OCI-LY7 (cell line): Measurements from ENCODE around the gene UCP1. TPM values are rescaled to one million over a fixed set of nuclear protein-coding genes. Genes with fewer than 3 reads are reported as not detected.
A peak's percentile ranks its signal among the peaks of the same experiment; 100 is the strongest.

ENCODE experiments used
- BruUV-seq: library from RNA; stranded (reverse); fragments of 400-500 nt; replicated peaks from 2 replicates; lab custom pipeline; 2021; lab: Mats Ljungman, UMichigan
- CTCF ChIA-PET: fragments of 300-600 bp; sonication (Branson Sonifier 250); formaldehyde crosslinking; loops from one replicate; lab custom pipeline; 2022; ENCODE audit warnings: antibody characterized with exemption; ENCODE audit not compliant: unreplicated experiment; lab: Charles Lee
- POLR2A ChIA-PET: fragments of 300-600 bp; sonication (Branson Sonifier 250); formaldehyde crosslinking; loops from one replicate; lab custom pipeline; 2022; ENCODE audit warnings: antibody characterized with exemption; lab: Charles Lee
- DNase-seq: peaks from one replicate; pipeline ENCODE4 v3.0.0-alpha.2; 2015; ENCODE audit warnings: low spot score
- H2AFZ ChIP-seq: fragments of 200-600 bp; sonication (generic), shearing (Covaris generic); 2 replicates; pipeline ENCODE4 v1.6.1; 2014; ENCODE audit warnings: mild to moderate bottlenecking, antibody characterized with exemption, low read length, moderate library complexity
- H3K27ac ChIP-seq: fragments of 200-600 bp; sonication (generic); 2 replicates; pipeline ENCODE4 v1.5.1; 2014; ENCODE audit warnings: mixed run types, low read depth, mild to moderate bottlenecking, moderate library complexity, low read length, inconsistent platforms; ENCODE audit not compliant: poor library complexity, severe bottlenecking
- H3K36me3 ChIP-seq: fragments of 200-600 bp; sonication (generic); 2 replicates; pipeline ENCODE4 v1.6.1; 2014; ENCODE audit warnings: mild to moderate bottlenecking, antibody characterized with exemption, low read length, moderate library complexity, mixed read lengths; ENCODE audit not compliant: insufficient read depth
- H3K4me1 ChIP-seq: fragments of 200-600 bp; sonication (generic); 2 replicates; pipeline ENCODE4 v1.5.1; 2014; ENCODE audit warnings: mild to moderate bottlenecking, low read length; ENCODE audit not compliant: insufficient read depth, poor library complexity, severe bottlenecking
- H3K4me2 ChIP-seq: fragments of 200-600 bp; sonication (generic); 2 replicates; pipeline ENCODE4 v1.6.1; 2014; ENCODE audit warnings: mild to moderate bottlenecking, low read length
- H3K4me3 ChIP-seq: fragments of 200-600 bp; sonication (generic); 2 replicates; pipeline ENCODE4 v1.5.1; 2014; ENCODE audit warnings: mild to moderate bottlenecking, low read depth, low read length; ENCODE audit not compliant: poor library complexity, severe bottlenecking
- H3K79me2 ChIP-seq: fragments of 200-600 bp; sonication (generic); 2 replicates; pipeline ENCODE4 v1.6.1; 2016; ENCODE audit warnings: low read depth, mild to moderate bottlenecking, low read length, moderate library complexity, mixed read lengths; ENCODE audit not compliant: insufficient read depth
- H3K9me2 ChIP-seq: fragments of 200-600 bp; sonication (generic); 2 replicates; pipeline ENCODE4 v1.6.1; 2016; ENCODE audit warnings: mild to moderate bottlenecking, low read length, mixed read lengths; ENCODE audit not compliant: insufficient read depth
- H3K9me3 ChIP-seq: fragments of 200-600 bp; sonication (generic); 2 replicates; pipeline ENCODE4 v1.6.1; 2014; ENCODE audit warnings: mild to moderate bottlenecking, mixed run types, low read length, mixed read lengths
- H4K20me1 ChIP-seq: fragments of 200-600 bp; sonication (generic); 2 replicates; pipeline ENCODE4 v1.6.1; 2014; ENCODE audit warnings: mild to moderate bottlenecking, antibody characterized with exemption, low read length, moderate library complexity, mixed read lengths; ENCODE audit not compliant: insufficient read depth
- EZH2phosphoT487 ChIP-seq: fragments of 200-600 bp; sonication (generic); IDR thresholded peaks from 2 replicates; pipeline ENCODE4 v1.6.1; 2018; ENCODE audit warnings: low read depth, borderline replicate concordance, mild to moderate bottlenecking, mixed run types, antibody characterized with exemption, low read length, moderate library complexity, mixed read lengths
- intact Hi-C: fragments of 100-400 bp; cut with micrococcal nuclease; formaldehyde crosslinking; loops from one replicate; pipeline ENCODE4 v1.10.0; 2022; ENCODE audit not compliant: unreplicated experiment
- total RNA-seq, 2 experiments: library from RNA; depleted of rRNA in 1 of 2; stranded (reverse); fragments of >200 nt in 1 of 2; shearing (Covaris generic) in 1 of 2; gene quantifications; 2 replicates each; pipeline ENCODE4 v1.2.3, GENCODE V29; 2014 to 2022
- TF ChIP-seq, protein P1 (sequence below): fragments of 200-600 bp; sonication (generic); conservative IDR thresholded peaks from 2 replicates; pipeline ENCODE4 v1.5.1; 2014; ENCODE audit warnings: mild to moderate bottlenecking, antibody characterized with exemption, low read length, moderate library complexity, mixed read lengths

The UCP1 gene
- total RNA-seq, 2 experiments from 2014 or later: not detected

DNA sequence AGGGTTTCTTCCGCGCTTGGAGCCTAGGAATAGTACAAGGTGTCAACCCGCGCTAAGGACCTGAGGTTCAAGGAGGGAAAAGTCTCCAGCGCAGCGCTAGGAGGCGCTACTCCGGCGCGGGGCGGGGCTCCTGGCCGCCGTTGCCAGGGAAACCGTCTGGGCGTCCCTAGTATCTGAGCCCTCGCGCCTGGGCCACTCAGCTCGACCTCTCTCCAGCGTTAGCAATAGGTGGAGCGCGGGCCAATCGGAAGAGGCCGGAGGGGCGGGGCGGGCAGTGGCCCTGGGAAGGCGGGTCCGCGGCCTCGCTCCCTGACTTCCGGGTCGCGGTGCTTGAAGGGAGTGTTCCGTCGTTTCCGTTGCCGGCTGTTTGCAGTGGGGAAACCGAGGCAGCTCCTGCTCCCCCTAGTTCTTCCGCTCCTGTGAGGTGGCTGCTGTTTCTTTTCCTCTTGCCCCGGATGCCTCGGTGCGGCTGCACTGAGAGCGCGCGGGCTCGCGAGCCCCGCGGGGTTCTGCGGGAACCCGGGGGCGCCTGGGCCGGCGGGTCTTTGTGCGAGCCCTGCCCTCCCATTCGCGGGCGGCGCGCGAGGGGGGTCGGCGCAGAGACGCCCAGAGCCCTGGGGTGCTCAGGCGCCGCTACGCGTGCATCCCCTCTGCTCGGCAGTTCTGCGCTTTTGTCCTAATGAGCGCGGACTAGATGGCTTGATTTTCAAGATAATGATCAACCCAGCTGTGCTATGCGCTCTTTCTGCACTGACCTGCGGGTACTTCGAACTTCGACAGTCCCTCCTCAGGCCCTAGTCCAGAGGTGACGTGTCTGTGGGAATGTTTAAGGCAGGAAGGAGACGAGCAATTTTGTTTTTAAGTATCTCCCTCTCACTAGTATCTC lies 44.7 kb downstream of the UCP1 start, which contains the start of gene ELMOD2:
ELMOD2 (plus strand) TSS at position 312 of the 886 bp plus-strand sequence. CDS start 1,261 bp downstream, outside the sequence.
- peak within 1 kb of the TSS; percentile 92 for H3K4me2 ChIP-seq
- intact Hi-C loops: loop anchor here (1.0 to 5.0 kb wide), 7 partner anchors 71 to 328 kb away; partner anchors contain the start of gene CLGN

DNA sequence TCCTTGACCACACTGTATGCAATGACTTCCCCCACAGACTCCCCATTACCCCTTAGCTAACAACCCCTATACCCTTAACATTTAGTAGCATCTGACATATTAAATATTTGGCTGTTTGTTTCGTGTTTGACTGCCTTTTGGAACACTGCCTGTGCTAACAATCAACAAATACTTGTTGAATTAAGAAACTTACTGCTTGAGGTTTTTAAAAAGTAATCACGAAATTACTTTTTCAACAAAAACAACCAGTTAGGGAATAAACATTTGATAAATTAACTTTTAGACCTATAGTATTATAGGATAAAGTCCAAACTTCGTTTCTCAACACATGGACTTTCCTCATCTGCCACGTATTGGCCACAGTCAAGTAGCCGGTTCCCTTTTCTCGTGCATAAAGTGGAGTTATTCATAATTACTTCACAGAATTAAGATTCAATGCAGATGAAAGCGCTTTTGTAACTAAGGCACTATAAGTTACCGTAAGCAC lies 45.3 kb downstream of the UCP1 start:
- H3K9me3 ChIP-seq: no peaks in the 10 kb centered on the region
- peaks cover 18% of the 10 kb centered on the region for H3K4me1 ChIP-seq
- CTCF ChIA-PET: no interaction called here
- H3K27ac ChIP-seq: no peak overlapping the region
- H3K4me3 ChIP-seq: peak overlapping the region; percentile 47
- intact Hi-C loops: loop anchor here (2.0 to 5.0 kb wide), 5 partner anchors 71 to 329 kb away; partner anchors contain the start of gene CLGN
- H4K20me1 ChIP-seq: no peaks in the 10 kb centered on the region
- DNase-seq: no peak
- peaks cover 14% of the 10 kb centered on the region; the same call in 1 of the 2 replicates for H3K79me2 ChIP-seq
- peak overlapping the region; percentile 69 for H2AFZ ChIP-seq
- no peaks in the 10 kb centered on the region for H3K9me2 ChIP-seq
- TF ChIP-seq, protein P1, sequence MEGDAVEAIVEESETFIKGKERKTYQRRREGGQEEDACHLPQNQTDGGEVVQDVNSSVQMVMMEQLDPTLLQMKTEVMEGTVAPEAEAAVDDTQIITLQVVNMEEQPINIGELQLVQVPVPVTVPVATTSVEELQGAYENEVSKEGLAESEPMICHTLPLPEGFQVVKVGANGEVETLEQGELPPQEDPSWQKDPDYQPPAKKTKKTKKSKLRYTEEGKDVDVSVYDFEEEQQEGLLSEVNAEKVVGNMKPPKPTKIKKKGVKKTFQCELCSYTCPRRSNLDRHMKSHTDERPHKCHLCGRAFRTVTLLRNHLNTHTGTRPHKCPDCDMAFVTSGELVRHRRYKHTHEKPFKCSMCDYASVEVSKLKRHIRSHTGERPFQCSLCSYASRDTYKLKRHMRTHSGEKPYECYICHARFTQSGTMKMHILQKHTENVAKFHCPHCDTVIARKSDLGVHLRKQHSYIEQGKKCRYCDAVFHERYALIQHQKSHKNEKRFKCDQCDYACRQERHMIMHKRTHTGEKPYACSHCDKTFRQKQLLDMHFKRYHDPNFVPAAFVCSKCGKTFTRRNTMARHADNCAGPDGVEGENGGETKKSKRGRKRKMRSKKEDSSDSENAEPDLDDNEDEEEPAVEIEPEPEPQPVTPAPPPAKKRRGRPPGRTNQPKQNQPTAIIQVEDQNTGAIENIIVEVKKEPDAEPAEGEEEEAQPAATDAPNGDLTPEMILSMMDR: no peak
- no peak for TF ChIP-seq EZH2phosphoT487
- no TSS peak for BruUV-seq
- H3K4me2 ChIP-seq: peak overlapping the region; percentile 40
- peaks cover 19% of the 10 kb centered on the region for H3K36me3 ChIP-seq
- POLR2A ChIA-PET: interaction anchor here (0.5 to 2.3 kb wide), 8 partner anchors 10 to 112 kb away, joined by 3 to 12 read pairs (median 6); partner anchors contain the start of gene CLGN

More for the DNA sequence above, 44.7 kb downstream of the UCP1 start, which contains the start of gene ELMOD2:
- H3K4me1 ChIP-seq: peaks cover 18% of the 10 kb centered on the region
- TF ChIP-seq EZH2phosphoT487: no peak
- TF ChIP-seq, protein P1: peak; percentile 95
- no peaks in the 10 kb centered on the region for H3K9me3 ChIP-seq
- H3K4me3 ChIP-seq: peak within 1 kb of the TSS; percentile 80
- ChIA-PET CTCF (interaction anchor here (0.5 kb wide), 1 partner anchor 164 kb away, joined by 3 read pairs; no protein-coding TSS in a partner anchor), POLR2A (interaction anchor here (0.5 to 3.6 kb wide), 11 partner anchors 9 to 164 kb away, joined by 3 to 14 read pairs (median 5); partner anchors contain the start of gene CLGN)
- peak within 1 kb of the TSS; percentile 42 for H3K27ac ChIP-seq
- peaks cover 14% of the 10 kb centered on the region; the same call in 1 of the 2 replicates for H3K79me2 ChIP-seq
- H3K9me2 ChIP-seq: no peaks in the 10 kb centered on the region
- H2AFZ ChIP-seq: peak within 1 kb of the TSS; percentile 81
- peak; percentile 99 for DNase-seq
- TSS peak; percentile 58 for BruUV-seq
- H4K20me1 ChIP-seq: no peaks in the 10 kb centered on the region
- peaks cover 26% of the 10 kb centered on the region for H3K36me3 ChIP-seq
